Ectodermal cell (in vitro differentiated cells): ENCODE data around the gene CACNA2D3.

Experiments used
- H3K27ac ChIP-seq: 2 replicates; pipeline ENCODE4 v1.7.0; 2013; ENCODE audit warnings: mild to moderate bottlenecking, low read depth, low read length; ENCODE audit not compliant: insufficient read depth, poor library complexity, severe bottlenecking
- H3K27me3 ChIP-seq: 2 replicates; pipeline ENCODE4 v1.7.0; 2013; ENCODE audit warnings: mild to moderate bottlenecking, low read length; ENCODE audit not compliant: insufficient read depth, control insufficient read depth, poor library complexity, severe bottlenecking
- H3K36me3 ChIP-seq: one replicate; pipeline ENCODE4 v1.7.0; 2013; ENCODE audit warnings: low read length; ENCODE audit not compliant: control insufficient read depth, insufficient read depth
- H3K4me1 ChIP-seq: one replicate; pipeline ENCODE4 v1.7.0; 2013; ENCODE audit warnings: low read length; ENCODE audit not compliant: control insufficient read depth, insufficient read depth
- H3K4me3 ChIP-seq: 2 replicates; pipeline ENCODE4 v1.7.0; 2013; ENCODE audit warnings: low read depth, low read length, control low read depth; ENCODE audit not compliant: insufficient read depth
- H3K9me3 ChIP-seq: 2 replicates; pipeline ENCODE4 v1.7.0; 2013; ENCODE audit warnings: mild to moderate bottlenecking, low read length, moderate library complexity; ENCODE audit not compliant: control insufficient read depth
- WGBS, 2 experiments: methylation state at CpG; one replicate each; pipeline ENCODE4 v1.1.7; 2013; ENCODE audit warnings: missing lambda C conversion rate in 2 of 2; 5-methylcytosine and 5-hydroxymethylcytosine counted together

CACNA2D3 gene

DNA sequence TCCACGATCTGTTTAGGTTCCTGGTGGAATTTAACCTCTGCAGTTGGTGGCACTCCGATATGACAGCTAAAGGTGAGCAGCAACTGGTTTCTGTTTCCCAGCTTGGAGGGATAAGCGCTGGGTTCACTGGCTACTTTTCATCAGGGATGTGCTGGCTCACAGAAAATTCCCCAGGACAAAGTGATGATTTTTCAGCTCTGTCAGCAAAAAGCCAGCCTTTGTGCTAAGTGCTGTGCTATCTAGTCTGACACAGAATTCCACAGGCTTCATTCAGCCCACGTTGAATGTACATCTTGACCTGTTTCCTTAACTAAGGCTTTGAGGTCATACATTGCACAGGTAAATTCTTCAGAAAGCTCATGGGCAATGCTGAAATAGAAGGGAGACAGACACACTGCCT, 887.0 kb downstream of the CACNA2D3 start:
- no peaks in the 10 kb centered on the region for H3K36me3 ChIP-seq
- no peak overlapping the region for H3K4me3 ChIP-seq
- 94% methylated on average over 4 of the region's 4 CpGs for WGBS, 2 experiments
- peaks cover 12% of the 10 kb centered on the region for H3K4me1 ChIP-seq
- no peak overlapping the region for H3K27ac ChIP-seq
- H3K9me3 ChIP-seq: no peaks in the 10 kb centered on the region
- H3K27me3 ChIP-seq: no peaks in the 10 kb centered on the region

DNA sequence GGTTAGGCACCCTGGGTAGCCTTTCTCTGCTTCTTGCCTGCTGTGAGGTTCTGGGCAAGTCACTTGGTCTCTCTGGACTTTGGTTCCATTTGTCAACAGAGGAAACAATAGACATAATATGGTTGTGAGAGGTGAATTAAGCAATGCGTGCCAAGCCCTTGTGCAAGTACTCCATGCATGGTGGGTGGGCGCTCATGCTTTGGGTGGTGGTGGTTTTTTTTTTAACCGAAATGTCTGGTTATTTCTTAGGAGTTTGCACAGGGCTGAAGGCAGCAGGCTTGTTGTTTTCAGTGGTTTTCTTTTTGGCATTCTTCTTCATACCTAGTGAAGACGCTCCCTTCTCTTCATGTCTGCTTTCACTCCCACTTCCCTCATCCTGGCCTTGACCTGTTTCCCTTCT, 889.7 kb downstream of the CACNA2D3 start:
- H3K27me3 ChIP-seq: no peaks in the 10 kb centered on the region
- H3K9me3 ChIP-seq: no peaks in the 10 kb centered on the region
- WGBS, 2 experiments: 95 to 99% methylated on average over 4 of the region's 4 CpGs
- H3K4me1 ChIP-seq: peaks cover 6% of the 10 kb centered on the region
- no peaks in the 10 kb centered on the region for H3K36me3 ChIP-seq
- no peak overlapping the region for H3K4me3 ChIP-seq
- no peak overlapping the region for H3K27ac ChIP-seq

DNA sequence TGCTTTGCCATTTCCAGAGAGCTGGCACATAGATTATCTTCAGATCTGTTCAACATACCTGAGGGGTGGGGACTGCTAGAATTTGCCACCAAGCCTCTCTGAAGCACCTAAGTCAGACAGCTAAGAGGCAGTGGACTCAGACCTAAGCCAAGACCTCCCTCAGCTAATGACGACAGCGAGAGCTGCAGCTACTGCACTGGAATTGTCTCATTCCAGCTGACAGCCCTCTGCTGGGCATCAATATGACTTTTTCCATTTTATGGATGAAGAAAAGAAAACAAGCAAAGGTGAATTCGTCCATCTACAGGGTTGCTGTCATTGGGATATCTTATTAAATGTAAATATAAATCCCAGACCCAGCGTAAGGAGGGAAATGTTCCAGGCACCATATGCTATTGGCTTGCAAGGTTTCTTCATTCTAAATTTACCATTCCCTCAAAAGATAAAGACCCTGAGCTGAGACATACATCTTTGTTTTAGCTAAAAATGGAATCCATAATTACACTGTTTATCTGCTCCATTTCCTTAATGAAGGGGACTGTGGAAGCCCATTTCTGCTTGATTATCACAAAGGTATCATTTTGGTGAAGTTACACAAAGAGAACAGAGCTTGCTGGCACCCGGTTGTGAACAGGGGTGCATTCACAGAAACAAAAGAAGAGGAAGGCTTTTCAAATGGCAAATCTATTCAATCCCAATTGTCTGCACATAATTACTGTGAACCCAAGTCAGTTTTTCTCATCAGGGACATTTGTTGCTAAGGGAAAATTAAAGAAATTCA, 891.0 kb downstream of the CACNA2D3 start:
- no peaks in the 10 kb centered on the region for H3K27me3 ChIP-seq
- 77 to 78% methylated on average over 4 to 5 of the region's 5 CpGs for WGBS, 2 experiments
- H3K4me1 ChIP-seq: peaks cover 6% of the 10 kb centered on the region

DNA sequence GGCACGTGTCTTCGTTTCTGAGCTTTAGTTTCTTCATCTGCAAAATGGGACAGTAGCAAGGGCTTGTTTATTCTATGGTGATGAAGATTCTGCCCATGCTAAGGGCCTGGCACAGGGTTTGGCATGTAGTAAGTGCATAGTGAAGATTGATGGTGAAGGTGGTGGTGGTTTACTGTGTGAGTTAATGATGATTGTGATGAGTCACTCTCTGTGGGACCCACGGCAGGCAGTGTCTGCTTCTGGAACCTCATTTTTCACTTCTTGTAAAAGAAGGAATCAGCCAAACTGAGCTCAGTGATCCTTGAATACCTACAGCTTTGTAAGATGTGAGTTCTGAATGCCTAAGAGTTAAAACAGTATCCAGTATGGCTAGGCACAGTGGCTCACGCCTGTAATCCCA, 891.7 kb downstream of the CACNA2D3 start:
- peaks cover 6% of the 10 kb centered on the region for H3K4me1 ChIP-seq
- WGBS, 2 experiments: 92 to 93% methylated on average over 4 of the region's 4 CpGs
- H3K27me3 ChIP-seq: no peaks in the 10 kb centered on the region
- H3K4me3 ChIP-seq: no peak overlapping the region
- H3K36me3 ChIP-seq: no peaks in the 10 kb centered on the region
- H3K27ac ChIP-seq: no peak overlapping the region
- H3K9me3 ChIP-seq: no peaks in the 10 kb centered on the region

More for the DNA sequence above, 891.0 kb downstream of the CACNA2D3 start:
- Histone ChIP-seq H3K9me3 (no peaks in the 10 kb centered on the region), H3K4me3 (no peak overlapping the region), H3K36me3 (no peaks in the 10 kb centered on the region), H3K27ac (no peak overlapping the region)

DNA sequence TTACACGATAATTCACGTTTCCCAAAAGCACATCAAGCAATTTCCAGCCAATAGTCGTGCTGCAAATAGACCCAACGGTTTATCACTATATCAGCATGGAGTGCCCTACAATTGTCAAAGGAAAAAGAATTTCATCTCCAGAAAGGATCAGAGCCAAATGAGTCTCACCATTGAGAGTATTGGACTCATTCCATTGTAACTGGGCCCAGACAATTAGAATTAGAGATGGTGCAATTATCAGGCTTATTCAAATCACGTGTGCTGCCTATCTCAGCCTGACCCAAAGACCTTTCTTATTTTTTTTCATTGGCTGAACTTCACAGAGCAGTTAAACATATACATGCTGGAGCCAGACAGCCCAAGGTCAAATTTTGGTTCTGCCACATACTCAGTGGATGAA, 892.6 kb downstream of the CACNA2D3 start:
- Histone ChIP-seq H3K4me1 (peaks cover 6% of the 10 kb centered on the region), H3K4me3 (no peak overlapping the region), H3K36me3 (no peaks in the 10 kb centered on the region), H3K27ac (no peak overlapping the region), H3K27me3 (no peaks in the 10 kb centered on the region), H3K9me3 (no peaks in the 10 kb centered on the region)
- WGBS, 2 experiments: 90 to 95% methylated on average over 5 of the region's 5 CpGs

DNA sequence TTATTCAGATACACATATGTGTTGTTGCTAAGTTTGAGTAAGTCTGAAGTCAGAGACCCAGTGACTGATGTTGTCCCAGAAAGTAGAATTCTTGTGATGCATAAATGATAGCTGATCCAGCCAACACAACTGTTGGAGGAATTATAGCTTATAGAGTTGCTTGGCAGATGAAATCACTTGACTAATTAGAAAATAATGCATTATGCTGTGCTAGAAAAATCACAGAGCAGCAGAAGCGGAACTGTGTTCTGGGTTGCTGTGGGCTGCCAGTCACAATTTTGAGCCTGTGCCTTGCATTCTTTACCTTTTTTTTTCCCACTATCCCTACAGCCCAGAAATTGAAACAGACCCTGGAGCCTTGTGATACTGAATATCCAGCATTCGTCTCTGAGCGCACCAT, 895.5 kb downstream of the CACNA2D3 start:
- Histone ChIP-seq H3K4me3 (no peak overlapping the region), H3K36me3 (no peaks in the 10 kb centered on the region), H3K9me3 (no peaks in the 10 kb centered on the region), H3K27ac (no peak overlapping the region), H3K4me1 (peaks cover 6% of the 10 kb centered on the region), H3K27me3 (no peaks in the 10 kb centered on the region)
- 93 to 97% methylated on average over 3 of the region's 3 CpGs for WGBS, 2 experiments

DNA sequence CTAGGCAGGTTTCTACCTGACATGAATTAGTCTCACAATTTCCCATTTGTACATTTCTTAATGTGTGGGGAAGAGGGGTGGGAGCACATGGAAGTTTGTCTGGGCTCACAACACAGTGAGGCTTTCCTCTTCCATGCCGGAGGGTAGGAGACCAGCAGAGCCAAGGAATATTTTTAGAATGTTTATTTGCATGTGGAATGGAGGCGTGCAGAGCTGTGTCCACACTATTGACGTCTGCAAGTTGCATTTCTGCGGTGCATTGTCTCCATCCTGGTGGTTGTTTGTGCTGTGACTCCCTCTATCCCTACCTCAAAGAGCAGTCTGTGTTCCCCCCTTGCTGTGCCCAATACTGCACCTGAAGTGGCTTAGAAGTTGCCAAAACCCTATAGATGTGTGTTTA, 908.6 kb downstream of the CACNA2D3 start:
- Histone ChIP-seq H3K27me3 (no peaks in the 10 kb centered on the region), H3K36me3 (no peaks in the 10 kb centered on the region), H3K9me3 (no peaks in the 10 kb centered on the region), H3K4me3 (no peak overlapping the region), H3K27ac (no peak overlapping the region), H3K4me1 (no peaks in the 10 kb centered on the region)
- 87 to 89% methylated on average over 4 of the region's 4 CpGs for WGBS, 2 experiments

DNA sequence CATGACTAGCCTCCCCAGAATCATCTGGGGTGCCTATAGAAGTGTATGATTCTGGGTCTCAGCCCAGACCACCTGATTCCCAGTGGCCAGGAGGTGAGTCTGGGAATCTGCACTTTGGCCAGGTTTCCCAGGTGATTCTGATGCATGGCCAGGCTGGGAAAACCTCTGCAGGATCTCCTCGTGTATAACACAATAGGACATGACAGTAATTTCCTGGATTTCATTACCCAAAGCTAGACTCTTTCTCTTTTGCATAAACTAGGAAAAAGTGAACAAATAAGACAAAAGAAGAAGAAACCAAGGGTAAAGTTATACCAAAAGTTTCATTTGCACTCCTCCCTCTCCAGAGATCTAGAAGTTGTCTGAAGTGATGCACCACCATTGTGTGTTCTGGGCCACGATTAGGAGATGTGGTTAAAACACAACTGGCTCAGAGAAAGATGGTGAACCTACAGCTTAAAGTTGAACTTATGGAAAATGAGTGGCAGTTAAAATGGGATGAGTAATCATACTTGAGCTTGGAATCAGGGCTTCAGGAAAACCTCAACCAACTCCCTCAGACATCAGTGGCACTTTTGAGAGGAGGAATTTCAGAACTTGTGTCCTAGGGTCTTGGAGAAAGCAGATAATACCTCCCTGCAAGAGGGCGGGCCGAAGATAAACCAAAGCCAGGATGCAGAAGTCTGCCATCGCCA, 914.7 kb downstream of the CACNA2D3 start:
- Histone ChIP-seq H3K27me3 (no peaks in the 10 kb centered on the region), H3K4me1 (no peaks in the 10 kb centered on the region), H3K9me3 (no peaks in the 10 kb centered on the region), H3K36me3 (no peaks in the 10 kb centered on the region), H3K27ac (no peak overlapping the region), H3K4me3 (no peak overlapping the region)
- 91 to 94% methylated on average over 5 of the region's 5 CpGs for WGBS, 2 experiments

DNA sequence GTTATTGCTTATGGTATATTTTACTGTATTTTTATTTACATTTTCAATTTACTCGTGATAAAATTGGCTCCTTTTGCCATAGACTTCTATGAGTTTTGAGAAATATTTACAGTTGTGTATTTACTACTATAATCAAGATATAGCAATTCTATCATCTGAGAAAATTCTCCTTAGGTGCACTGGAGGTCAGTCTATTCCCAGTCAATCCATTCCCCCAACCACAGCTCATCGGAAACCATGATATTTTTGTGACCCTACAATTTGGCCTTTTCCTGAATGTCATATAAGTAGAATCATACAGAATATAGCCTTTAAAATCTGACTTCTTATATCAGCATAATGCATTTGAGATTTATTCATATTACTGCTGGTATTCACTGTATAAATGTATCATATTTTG, 920.2 kb downstream of the CACNA2D3 start:
- no peak overlapping the region for H3K4me3 ChIP-seq
- WGBS, 2 experiments: 80 to 100% methylated on average over 1 of the region's 2 CpGs
- H3K36me3 ChIP-seq: no peaks in the 10 kb centered on the region
- no peaks in the 10 kb centered on the region for H3K4me1 ChIP-seq
- no peaks in the 10 kb centered on the region for H3K27me3 ChIP-seq
- no peaks in the 10 kb centered on the region for H3K9me3 ChIP-seq
- no peak overlapping the region for H3K27ac ChIP-seq

DNA sequence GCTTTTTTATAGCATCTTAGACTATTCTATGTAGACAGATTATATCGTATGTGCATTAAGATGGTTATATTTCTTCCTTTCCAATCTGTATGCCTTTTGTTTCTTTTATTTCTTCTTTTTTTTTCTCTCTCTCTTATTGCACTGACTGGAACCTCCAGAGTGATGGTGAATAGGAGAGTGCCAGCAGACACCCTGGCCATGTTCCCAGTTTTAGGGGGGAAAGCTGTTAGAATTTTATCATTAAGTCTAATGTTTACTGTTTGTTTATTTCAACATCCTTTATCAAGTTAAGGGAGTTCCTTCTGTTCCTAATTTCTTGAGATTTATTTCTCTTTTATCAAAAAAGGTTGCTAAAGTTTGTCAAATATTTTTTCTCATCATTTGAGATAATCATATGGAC, 922.1 kb downstream of the CACNA2D3 start:
- no peak overlapping the region for H3K27ac ChIP-seq
- no peaks in the 10 kb centered on the region for H3K27me3 ChIP-seq
- H3K9me3 ChIP-seq: no peaks in the 10 kb centered on the region
- no CpG with 5 or more reads among the region's 1 CpG for WGBS, 2 experiments
- H3K4me1 ChIP-seq: no peaks in the 10 kb centered on the region
- no peaks in the 10 kb centered on the region for H3K36me3 ChIP-seq
- no peak overlapping the region for H3K4me3 ChIP-seq
